ENCODE results near the gene UTRN.

DNA sequence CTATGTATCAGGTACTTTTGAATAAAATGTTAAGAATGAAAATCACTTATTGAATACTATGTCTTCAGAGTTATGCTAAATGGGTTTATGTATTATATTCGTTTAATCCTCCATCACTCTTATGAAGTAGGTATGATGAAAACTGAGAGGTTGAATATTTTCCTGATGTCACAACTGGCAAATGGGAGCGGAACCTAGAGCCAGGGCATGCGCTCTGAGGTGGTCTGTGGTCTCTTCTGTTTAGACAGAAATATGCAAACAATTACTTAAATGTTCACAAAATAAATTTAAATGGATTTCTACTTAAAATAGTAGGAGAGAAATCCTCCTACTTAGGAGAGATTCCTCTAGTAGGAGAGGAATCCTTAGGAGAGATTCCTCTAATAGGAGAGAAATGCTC is 21.3 kb upstream of the UTRN start:
- no peak for TF ChIP-seq POLR2A (IDR thresholded peaks at IDR 0.05)
- TF ChIP-seq, protein P1, sequence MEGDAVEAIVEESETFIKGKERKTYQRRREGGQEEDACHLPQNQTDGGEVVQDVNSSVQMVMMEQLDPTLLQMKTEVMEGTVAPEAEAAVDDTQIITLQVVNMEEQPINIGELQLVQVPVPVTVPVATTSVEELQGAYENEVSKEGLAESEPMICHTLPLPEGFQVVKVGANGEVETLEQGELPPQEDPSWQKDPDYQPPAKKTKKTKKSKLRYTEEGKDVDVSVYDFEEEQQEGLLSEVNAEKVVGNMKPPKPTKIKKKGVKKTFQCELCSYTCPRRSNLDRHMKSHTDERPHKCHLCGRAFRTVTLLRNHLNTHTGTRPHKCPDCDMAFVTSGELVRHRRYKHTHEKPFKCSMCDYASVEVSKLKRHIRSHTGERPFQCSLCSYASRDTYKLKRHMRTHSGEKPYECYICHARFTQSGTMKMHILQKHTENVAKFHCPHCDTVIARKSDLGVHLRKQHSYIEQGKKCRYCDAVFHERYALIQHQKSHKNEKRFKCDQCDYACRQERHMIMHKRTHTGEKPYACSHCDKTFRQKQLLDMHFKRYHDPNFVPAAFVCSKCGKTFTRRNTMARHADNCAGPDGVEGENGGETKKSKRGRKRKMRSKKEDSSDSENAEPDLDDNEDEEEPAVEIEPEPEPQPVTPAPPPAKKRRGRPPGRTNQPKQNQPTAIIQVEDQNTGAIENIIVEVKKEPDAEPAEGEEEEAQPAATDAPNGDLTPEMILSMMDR (IDR thresholded peaks at IDR 0.05) = no peak
